Osteoblast (primary cell): ENCODE results near the gene OPRD1. TPM values are rescaled to one million over a fixed set of nuclear protein-coding genes. Genes with fewer than 3 reads are reported as not detected.

Experiments used
- DNase-seq: peaks from one replicate; pipeline ENCODE4 v3.0.0; 2011; ENCODE audit warnings: low spot score, mixed read lengths; ENCODE audit not compliant: insufficient read length; ENCODE audit errors: missing footprints
- H2AFZ ChIP-seq: 2 replicates; pipeline ENCODE4 v1.6.0; 2011; ENCODE audit warnings: mild to moderate bottlenecking, low read length
- H3K27ac ChIP-seq: 2 replicates; pipeline ENCODE4 v1.5.1; 2011; ENCODE audit warnings: mild to moderate bottlenecking, low read depth, low read length, moderate library complexity
- H3K27me3 ChIP-seq: 2 replicates; pipeline ENCODE4 v1.6.0; 2012; ENCODE audit warnings: mild to moderate bottlenecking, control low read depth, inconsistent platforms, low read length, moderate library complexity; ENCODE audit not compliant: insufficient read depth
- H3K36me3 ChIP-seq: 2 replicates; pipeline ENCODE4 v1.5.1; 2011; ENCODE audit warnings: mild to moderate bottlenecking, low read length, control low read depth, moderate library complexity; ENCODE audit not compliant: insufficient read depth
- H3K4me1 ChIP-seq: 2 replicates; pipeline ENCODE4 v1.5.1; 2011; ENCODE audit warnings: mild to moderate bottlenecking, low read length, control low read depth, moderate library complexity; ENCODE audit not compliant: insufficient read depth
- H3K4me2 ChIP-seq: 2 replicates; pipeline ENCODE4 v1.6.0; 2011; ENCODE audit warnings: mild to moderate bottlenecking, low read length; ENCODE audit not compliant: insufficient read depth
- H3K4me3 ChIP-seq: fragments of 200-600 bp; sonication (generic); 3 replicates; pipeline ENCODE4 v1.5.1; 2012; ENCODE audit warnings: mild to moderate bottlenecking, low read length, inconsistent platforms; ENCODE audit not compliant: insufficient read depth
- H3K79me2 ChIP-seq: 2 replicates; pipeline ENCODE4 v1.6.0; 2012; ENCODE audit warnings: mild to moderate bottlenecking, low read length, control low read depth, inconsistent platforms; ENCODE audit not compliant: insufficient read depth
- H3K9me3 ChIP-seq: 2 replicates; pipeline ENCODE4 v1.5.1; 2011; ENCODE audit warnings: low read depth, low read length, control low read depth
- H4K20me1 ChIP-seq: 2 replicates; pipeline ENCODE4 v1.6.0; 2012; ENCODE audit warnings: mild to moderate bottlenecking, low read length, control low read depth; ENCODE audit not compliant: insufficient read depth
- CTCF ChIP-seq: IDR thresholded peaks from 2 replicates; pipeline ENCODE4 v1.5.1; 2011; ENCODE audit warnings: mild to moderate bottlenecking, low read depth, low read length, moderate library complexity; ENCODE audit errors: extremely low read depth
- total RNA-seq: library from RNA; depleted of rRNA; stranded (reverse); fragments of >200 nt; gene quantifications from 2 replicates; pipeline ENCODE4 v1.2.3, GENCODE V29; 2012

Gene OPRD1
- total RNA-seq, 1 donor, result not detected

- Histone ChIP-seq H3K4me2 (no peak overlapping the region), H3K79me2 (no peaks in the 10 kb centered on the region), H3K4me3 (no peak overlapping the region), H3K4me1 (no peaks in the 10 kb centered on the region), H4K20me1 (no peaks in the 10 kb centered on the region), H3K27me3 (peaks cover 71% of the 10 kb centered on the region), H2AFZ (no peak overlapping the region), H3K36me3 (no peaks in the 10 kb centered on the region), H3K27ac (no peak overlapping the region), H3K9me3 (no peaks in the 10 kb centered on the region)
- no peak for TF ChIP-seq CTCF
- peak; percentile 81 for DNase-seq
These were observed 2.0 kb downstream of the OPRD1 start for GRCh38 chr1:28813931-28814465.

GRCh38 chr1:28815533-28816185 lies 3.7 kb downstream of the OPRD1 start:
- TF ChIP-seq CTCF, result no peak
- no peak overlapping the region for H3K4me2 ChIP-seq
- no peaks in the 10 kb centered on the region for H3K79me2 ChIP-seq
- H3K9me3 ChIP-seq, result no peaks in the 10 kb centered on the region
- H3K27me3 ChIP-seq, result peaks cover 57% of the 10 kb centered on the region
- H3K27ac ChIP-seq, result no peak overlapping the region
- no peaks in the 10 kb centered on the region for H3K4me1 ChIP-seq
- DNase-seq, result no peak
- no peak overlapping the region for H3K4me3 ChIP-seq
- no peaks in the 10 kb centered on the region for H4K20me1 ChIP-seq
- no peak overlapping the region for H2AFZ ChIP-seq
- no peaks in the 10 kb centered on the region for H3K36me3 ChIP-seq

- H3K4me3 ChIP-seq, result no peak overlapping the region
- no peak overlapping the region for H3K4me2 ChIP-seq
- no peaks in the 10 kb centered on the region for H3K4me1 ChIP-seq
- H3K27me3 ChIP-seq, result peaks cover 45% of the 10 kb centered on the region
- TF ChIP-seq CTCF, result no peak
- no peaks in the 10 kb centered on the region for H3K79me2 ChIP-seq
- peak; percentile 74 for DNase-seq
- no peaks in the 10 kb centered on the region for H3K36me3 ChIP-seq
- H2AFZ ChIP-seq, result no peak overlapping the region
- H3K9me3 ChIP-seq, result no peaks in the 10 kb centered on the region
- no peak overlapping the region for H3K27ac ChIP-seq
- H4K20me1 ChIP-seq, result no peaks in the 10 kb centered on the region
These were observed 5.2 kb downstream of the OPRD1 start for GRCh38 chr1:28817133-28817532.

- H3K79me2 ChIP-seq, result no peaks in the 10 kb centered on the region
- no peak overlapping the region for H2AFZ ChIP-seq
- peak; percentile 58 for DNase-seq
- no peak overlapping the region for H3K27ac ChIP-seq
- no peak overlapping the region for H3K4me2 ChIP-seq
- H3K4me3 ChIP-seq, result no peak overlapping the region
- no peak for TF ChIP-seq CTCF
- no peaks in the 10 kb centered on the region for H3K4me1 ChIP-seq
- H4K20me1 ChIP-seq, result no peaks in the 10 kb centered on the region
- H3K27me3 ChIP-seq, result peaks cover 29% of the 10 kb centered on the region
- H3K9me3 ChIP-seq, result no peaks in the 10 kb centered on the region
- H3K36me3 ChIP-seq, result no peaks in the 10 kb centered on the region
These were observed 7.0 kb downstream of the OPRD1 start for GRCh38 chr1:28819020-28819419.
